Epithelial cell of proximal tubule (primary cell): Measurements from ENCODE around the gene SLC25A10. TPM values are rescaled to one million over a fixed set of nuclear protein-coding genes. Genes with fewer than 3 reads are reported as not detected.
"Not testable (repeated sequence)": the region's sequence is repeated elsewhere in the genome, so short reads cannot be mapped to it uniquely, and the experiment has no call there.

ENCODE experiments used
- DNase-seq: peaks from one replicate; pipeline ENCODE4 v3.0.0-alpha.2; 2011; ENCODE audit warnings: low read depth
- H3K4me3 ChIP-seq: 2 replicates; pipeline ENCODE4 v1.5.1; 2011; ENCODE audit warnings: low read depth, mild to moderate bottlenecking, low read length
- CTCF ChIP-seq: conservative IDR thresholded peaks from 2 replicates; pipeline ENCODE4 v1.5.1; 2012; ENCODE audit warnings: low read depth, mild to moderate bottlenecking, low read length
- total RNA-seq: library from RNA; depleted of rRNA; stranded (reverse); fragments of >200 nt; gene quantifications from 2 replicates; pipeline ENCODE4 v1.2.3, GENCODE V29; 2015

Gene SLC25A10
- total RNA-seq, 1 donor from 2014 or later, result 60.1 TPM

- H3K4me3 ChIP-seq, result no peak overlapping the region
- no peak for TF ChIP-seq CTCF
- DNase-seq, result no peak
These were observed 39.6 kb upstream of the SLC25A10 start for GRCh38 chr17:81672504-81672903.

- no peak for DNase-seq
- TF ChIP-seq CTCF, result no peak
- H3K4me3 ChIP-seq, result no peak overlapping the region
These were observed 39.1 kb upstream of the SLC25A10 start for GRCh38 chr17:81672954-81673353.

- no peak for TF ChIP-seq CTCF
- no peak for DNase-seq
- no peak overlapping the region for H3K4me3 ChIP-seq
These were observed 38.4 kb upstream of the SLC25A10 start for GRCh38 chr17:81673561-81674258.

DNA sequence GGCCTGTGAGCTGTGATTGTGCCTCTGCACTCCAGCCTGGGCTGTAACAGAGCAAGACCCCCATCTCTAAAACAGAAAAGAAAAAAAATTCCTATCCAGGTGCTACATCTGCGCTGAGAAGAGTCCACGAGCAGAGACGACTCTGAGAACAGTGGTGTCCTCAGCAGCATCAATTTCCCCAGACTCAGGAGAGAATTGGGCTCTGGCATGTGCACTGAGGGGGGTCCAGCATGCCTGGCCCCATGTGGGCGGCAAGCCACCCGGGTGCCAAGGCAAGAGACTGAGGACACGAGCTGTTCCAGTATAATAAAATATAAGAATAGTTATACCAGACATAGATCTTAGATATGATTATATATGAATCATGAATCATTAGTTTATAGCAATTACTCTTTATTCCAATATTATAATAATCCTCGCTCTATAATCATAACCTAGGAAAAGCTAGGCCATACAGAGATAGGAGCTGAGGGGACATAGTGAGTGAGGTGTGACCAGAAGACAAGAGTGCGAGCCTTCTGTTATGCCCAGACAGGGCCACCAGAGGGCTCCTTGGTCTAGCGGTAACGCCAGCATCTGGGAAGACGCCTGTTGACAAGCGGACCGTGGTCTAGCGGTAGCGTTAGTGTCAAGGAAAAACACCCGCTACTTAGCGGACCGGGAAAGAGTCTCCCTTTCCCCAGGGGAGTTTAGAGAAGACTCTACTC lies 36.4 kb upstream of the SLC25A10 start:
- peak; percentile 47 for TF ChIP-seq CTCF
- DNase-seq, H3K4me3 ChIP-seq: not testable (repeated sequence)

- TF ChIP-seq CTCF, result no peak
- DNase-seq, result no peak
- no peak overlapping the region for H3K4me3 ChIP-seq
These were observed 35.2 kb upstream of the SLC25A10 start for GRCh38 chr17:81676906-81677305.

- no peak for DNase-seq
- no peak overlapping the region for H3K4me3 ChIP-seq
- TF ChIP-seq CTCF, result no peak
These were observed 31.9 kb upstream of the SLC25A10 start for GRCh38 chr17:81680150-81680549.
